MM.1S (cell line): ENCODE data around the gene DAAM2.

Experiments
- DNase-seq: peaks from one replicate; pipeline ENCODE4 v3.0.0-alpha.2; 2015
- H2AFZ ChIP-seq: fragments of 300-600 bp; sonication (generic); 2 replicates; pipeline ENCODE4 v1.6.0; 2016; ENCODE audit warnings: antibody characterized with exemption, low read length
- H3F3A ChIP-seq: fragments of 300-600 bp; sonication (generic); 2 replicates; pipeline ENCODE4 v1.6.1; 2016; ENCODE audit warnings: mild to moderate bottlenecking, antibody characterized with exemption, low read length, moderate library complexity, mixed read lengths; ENCODE audit not compliant: insufficient read depth
- H3K27ac ChIP-seq: fragments of 300-600 bp; sonication (generic); 2 replicates; pipeline ENCODE4 v1.5.1; 2016; ENCODE audit warnings: mild to moderate bottlenecking, low read length
- H3K27me3 ChIP-seq: fragments of 300-600 bp; sonication (generic); replicated peaks from 2 replicates; pipeline ENCODE4 v1.6.0; 2016; ENCODE audit warnings: low read length; ENCODE audit not compliant: insufficient read depth
- H3K36me3 ChIP-seq: fragments of 300-600 bp; sonication (generic); replicated peaks from 2 replicates; pipeline ENCODE4 v1.6.1; 2016; ENCODE audit warnings: mild to moderate bottlenecking, low read length, mixed read lengths; ENCODE audit not compliant: insufficient read depth
- H3K4me1 ChIP-seq: fragments of 300-600 bp; sonication (generic); 2 replicates; pipeline ENCODE4 v1.6.1; 2016; ENCODE audit warnings: low read length, mixed read lengths
- H3K4me2 ChIP-seq: fragments of 300-600 bp; sonication (generic); 2 replicates; pipeline ENCODE4 v1.6.0; 2016; ENCODE audit warnings: low read depth, low read length
- H3K4me3 ChIP-seq: fragments of 300-600 bp; sonication (generic); 2 replicates; pipeline ENCODE4 v1.5.1; 2016; ENCODE audit warnings: low read length, mixed read lengths
- H3K79me2 ChIP-seq: fragments of 300-600 bp; sonication (generic); 2 replicates; pipeline ENCODE4 v1.6.1; 2016; ENCODE audit warnings: mixed run types, low read length, mixed read lengths
- H3K9ac ChIP-seq: fragments of 300-600 bp; sonication (generic); 2 replicates; pipeline ENCODE4 v1.6.1; 2016; ENCODE audit warnings: low read length, mixed read lengths
- H3K9me2 ChIP-seq: fragments of 300-600 bp; sonication (generic); replicated peaks from 2 replicates; pipeline ENCODE4 v1.6.1; 2016; ENCODE audit warnings: mild to moderate bottlenecking, low read length, mixed read lengths; ENCODE audit not compliant: insufficient read depth
- H3K9me3 ChIP-seq: fragments of 300-600 bp; sonication (generic); replicated peaks from 2 replicates; pipeline ENCODE4 v1.6.1; 2016; ENCODE audit warnings: mild to moderate bottlenecking, low read length, mixed read lengths; ENCODE audit not compliant: insufficient read depth
- H4K20me1 ChIP-seq: fragments of 300-600 bp; sonication (generic); 2 replicates; pipeline ENCODE4 v1.6.1; 2016; ENCODE audit warnings: mild to moderate bottlenecking, low read length, moderate library complexity, mixed read lengths; ENCODE audit not compliant: insufficient read depth
- CTCF ChIP-seq: fragments of 300-600 bp; sonication (generic); IDR thresholded peaks from 2 replicates; pipeline ENCODE4 v1.5.1; 2016; ENCODE audit warnings: antibody characterized with exemption, low read length, mixed read lengths
- EZH2 ChIP-seq: fragments of 300-600 bp; sonication (generic); optimal IDR thresholded peaks from 2 replicates; pipeline ENCODE3; 2017; ENCODE audit warnings: low read depth, mild to moderate bottlenecking, antibody characterized with exemption, low read length, mixed read lengths
- EZH2phosphoT487 ChIP-seq: fragments of 300-600 bp; sonication (generic); IDR thresholded peaks from 2 replicates; pipeline ENCODE4 v1.6.1; 2018; ENCODE audit warnings: antibody characterized with exemption, low read length

Gene DAAM2

GRCh38 chr6:39753725-39754045 is 38.5 kb upstream of the DAAM2 start:
- H3F3A ChIP-seq: no peaks in the 10 kb centered on the region
- no peaks in the 10 kb centered on the region for H3K27me3 ChIP-seq
- DNase-seq: no peak
- no peak overlapping the region for H3K4me3 ChIP-seq
- no peak overlapping the region for H3K9ac ChIP-seq
- H3K4me2 ChIP-seq: no peak overlapping the region
- no peaks in the 10 kb centered on the region for H3K9me3 ChIP-seq
- no peak overlapping the region for H3K27ac ChIP-seq
- no peaks in the 10 kb centered on the region for H3K4me1 ChIP-seq
- TF ChIP-seq EZH2 (no peak), EZH2phosphoT487 (no peak), CTCF (no peak)
- H2AFZ ChIP-seq: no peak overlapping the region
- no peaks in the 10 kb centered on the region for H4K20me1 ChIP-seq
- no peaks in the 10 kb centered on the region for H3K36me3 ChIP-seq
- H3K79me2 ChIP-seq: no peaks in the 10 kb centered on the region
- H3K9me2 ChIP-seq: no peaks in the 10 kb centered on the region

GRCh38 chr6:39754514-39755115 is 37.6 kb upstream of the DAAM2 start:
- Histone ChIP-seq H3K4me1 (no peaks in the 10 kb centered on the region), H3K4me3 (no peak overlapping the region), H3K27ac (no peak overlapping the region), H3F3A (no peaks in the 10 kb centered on the region), H2AFZ (no peak overlapping the region), H3K9me3 (no peaks in the 10 kb centered on the region), H3K4me2 (no peak overlapping the region), H3K9ac (no peak overlapping the region), H3K36me3 (no peaks in the 10 kb centered on the region), H3K79me2 (no peaks in the 10 kb centered on the region), H3K27me3 (no peaks in the 10 kb centered on the region), H3K9me2 (no peaks in the 10 kb centered on the region), H4K20me1 (no peaks in the 10 kb centered on the region)
- DNase-seq: no peak
- no peak for TF ChIP-seq EZH2phosphoT487
- TF ChIP-seq EZH2: no peak
- TF ChIP-seq CTCF: no peak

DNA sequence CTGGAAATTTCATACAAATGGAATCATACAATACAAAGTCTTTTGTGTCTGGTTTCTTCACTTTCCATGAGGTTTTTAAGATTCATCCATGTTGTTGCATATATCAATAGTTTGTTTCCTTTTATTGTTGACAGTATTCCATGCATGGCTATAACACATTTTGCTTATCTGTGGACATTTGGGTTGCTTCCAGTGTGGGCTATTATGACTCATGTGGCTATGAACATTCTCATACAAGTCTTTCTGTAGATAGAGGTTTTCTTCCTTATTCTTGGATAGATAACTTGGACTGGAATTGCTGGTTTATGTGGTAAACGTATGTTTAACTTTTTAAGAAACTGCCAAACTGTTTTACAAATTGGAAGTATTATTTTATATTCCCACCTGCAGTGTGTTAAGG is 36.9 kb upstream of the DAAM2 start:
- no peak overlapping the region for H3K27ac ChIP-seq
- H3K36me3 ChIP-seq: no peaks in the 10 kb centered on the region
- no peak overlapping the region for H3K4me2 ChIP-seq
- TF ChIP-seq EZH2phosphoT487 (no peak), EZH2 (no peak), CTCF (no peak)
- no peaks in the 10 kb centered on the region for H3K9me2 ChIP-seq
- no peaks in the 10 kb centered on the region for H3K79me2 ChIP-seq
- no peaks in the 10 kb centered on the region for H3K9me3 ChIP-seq
- no peak for DNase-seq
- H3K4me1 ChIP-seq: no peaks in the 10 kb centered on the region
- no peak overlapping the region for H3K9ac ChIP-seq
- H2AFZ ChIP-seq: no peak overlapping the region
- no peaks in the 10 kb centered on the region for H3K27me3 ChIP-seq
- no peaks in the 10 kb centered on the region for H3F3A ChIP-seq
- H4K20me1 ChIP-seq: no peaks in the 10 kb centered on the region
- no peak overlapping the region for H3K4me3 ChIP-seq
